ENCODE results near the gene VAT1L.

Gene VAT1L

GRCh38 chr16:77869997-77870813 is 81.8 kb downstream of the VAT1L start:
- no peak for DNase-seq (ENCODE audit: low spot score)

GRCh38 chr16:77871932-77872331 is 83.6 kb downstream of the VAT1L start:
- no peak for DNase-seq (ENCODE audit: low spot score)

- no peak for DNase-seq (ENCODE audit: low spot score)
These were observed 84.7 kb downstream of the VAT1L start for GRCh38 chr16:77873066-77873465.

GRCh38 chr16:77874347-77874746 is 86.0 kb downstream of the VAT1L start:
- no peak for DNase-seq (ENCODE audit: low spot score)

GRCh38 chr16:77876776-77877175 is 88.4 kb downstream of the VAT1L start:
- no peak for DNase-seq (ENCODE audit: low spot score)

- DNase-seq (ENCODE audit: low spot score) = no peak
These were observed 89.5 kb downstream of the VAT1L start for GRCh38 chr16:77877712-77878347.

GRCh38 chr16:77881355-77882030 is 93.1 kb downstream of the VAT1L start:
- DNase-seq (ENCODE audit: low spot score) = no peak

- DNase-seq (ENCODE audit: low spot score) = no peak
These were observed 94.0 kb downstream of the VAT1L start for GRCh38 chr16:77882358-77882757.

GRCh38 chr16:77885571-77886295 is 97.4 kb downstream of the VAT1L start:
- DNase-seq (ENCODE audit: low spot score) = no peak

GRCh38 chr16:77888871-77889270 is 100.5 kb downstream of the VAT1L start:
- no peak for DNase-seq (ENCODE audit: low spot score)

- no peak for DNase-seq (ENCODE audit: low spot score)
These were observed 101.7 kb downstream of the VAT1L start for GRCh38 chr16:77890075-77890474.

- DNase-seq (ENCODE audit: low spot score) = no peak
These were observed 105.8 kb downstream of the VAT1L start for GRCh38 chr16:77894162-77894561.

GRCh38 chr16:77895962-77896361 is 107.6 kb downstream of the VAT1L start:
- no peak for DNase-seq (ENCODE audit: low spot score)

GRCh38 chr16:77896415-77897128 is 108.2 kb downstream of the VAT1L start:
- peak; percentile 38 for DNase-seq (ENCODE audit: low spot score)

- no peak for DNase-seq (ENCODE audit: low spot score)
These were observed 108.7 kb downstream of the VAT1L start for GRCh38 chr16:77897129-77897437.

- no peak for DNase-seq (ENCODE audit: low spot score)
These were observed 109.7 kb downstream of the VAT1L start for GRCh38 chr16:77897831-77898605.

- DNase-seq (ENCODE audit: low spot score) = no peak
These were observed 110.4 kb downstream of the VAT1L start for GRCh38 chr16:77898671-77899211.

GRCh38 chr16:77899416-77899815 is 111.1 kb downstream of the VAT1L start:
- DNase-seq (ENCODE audit: low spot score) = no peak

GRCh38 chr16:77905374-77905920 is 117.1 kb downstream of the VAT1L start:
- DNase-seq (ENCODE audit: low spot score) = no peak

GRCh38 chr16:77910021-77910420 is 121.7 kb downstream of the VAT1L start:
- no peak for DNase-seq (ENCODE audit: low spot score)
